Esophagus (tissue), 2 donors: ENCODE measurements around the gene SCAPER. TPM values are rescaled to one million over a fixed set of nuclear protein-coding genes. Genes with fewer than 3 reads are reported as not detected.
"Not testable (repeated sequence)": the region's sequence is repeated elsewhere in the genome, so short reads cannot be mapped to it uniquely, and the experiment has no call there.

Experiments
- H3K27ac ChIP-seq, 2 donors: one replicate each; pipeline ENCODE4 v1.5.1; 2013; ENCODE audit warnings: low read depth in 2 of 2, mild to moderate bottlenecking in 2 of 2, inconsistent platforms in 1 of 2, low read length in 1 of 2, moderate library complexity in 1 of 2
- H3K27me3 ChIP-seq, 2 donors: one replicate each; pipeline ENCODE4 v1.6.1; 2013; ENCODE audit warnings: low read length in 2 of 2, control low read depth in 1 of 2, mild to moderate bottlenecking in 1 of 2; ENCODE audit not compliant: insufficient read depth in 2 of 2, control insufficient read depth in 1 of 2
- H3K36me3 ChIP-seq, 2 donors: one replicate each; pipeline ENCODE4 v1.6.1; 2013; ENCODE audit warnings: low read length in 1 of 2; ENCODE audit not compliant: control insufficient read depth in 2 of 2, insufficient read depth in 2 of 2
- H3K4me1 ChIP-seq, 2 donors: one replicate each; pipeline ENCODE4 v1.6.1; 2013; ENCODE audit warnings: low read length in 1 of 2; ENCODE audit not compliant: control insufficient read depth in 2 of 2, insufficient read depth in 2 of 2
- H3K4me3 ChIP-seq, 2 donors: one replicate each; pipeline ENCODE4 v1.5.1; 2013; ENCODE audit warnings: low read length in 2 of 2, mild to moderate bottlenecking in 2 of 2, low read depth in 1 of 2, moderate library complexity in 1 of 2
- H3K9me3 ChIP-seq, 2 donors: one replicate each; pipeline ENCODE4 v1.6.1; 2013; ENCODE audit warnings: mild to moderate bottlenecking in 2 of 2, low read depth in 1 of 2, low read length in 1 of 2, moderate library complexity in 1 of 2; ENCODE audit not compliant: control insufficient read depth in 2 of 2, insufficient read depth in 1 of 2
- WGBS, 2 donors: extraction: QIAGEN DNeasy Blood & Tissue Kit; methylation state at CpG; one replicate each; pipeline ENCODE4 v1.1.7; 2013; 5-methylcytosine and 5-hydroxymethylcytosine counted together
- polyA plus RNA-seq, 2 donors: library from polyadenylated mRNA; stranded (reverse); fragments of 200-250 nt; gene quantifications; one replicate each; pipeline ENCODE4 v1.2.3, GENCODE V29; 2013
- donor health status: healthy with polysubstance abuse.
- donor health status: Bipolar disorder and iron deficiency.

Gene SCAPER
- polyA plus RNA-seq, 2 donors, result 4.3 to 6.1 TPM

DNA sequence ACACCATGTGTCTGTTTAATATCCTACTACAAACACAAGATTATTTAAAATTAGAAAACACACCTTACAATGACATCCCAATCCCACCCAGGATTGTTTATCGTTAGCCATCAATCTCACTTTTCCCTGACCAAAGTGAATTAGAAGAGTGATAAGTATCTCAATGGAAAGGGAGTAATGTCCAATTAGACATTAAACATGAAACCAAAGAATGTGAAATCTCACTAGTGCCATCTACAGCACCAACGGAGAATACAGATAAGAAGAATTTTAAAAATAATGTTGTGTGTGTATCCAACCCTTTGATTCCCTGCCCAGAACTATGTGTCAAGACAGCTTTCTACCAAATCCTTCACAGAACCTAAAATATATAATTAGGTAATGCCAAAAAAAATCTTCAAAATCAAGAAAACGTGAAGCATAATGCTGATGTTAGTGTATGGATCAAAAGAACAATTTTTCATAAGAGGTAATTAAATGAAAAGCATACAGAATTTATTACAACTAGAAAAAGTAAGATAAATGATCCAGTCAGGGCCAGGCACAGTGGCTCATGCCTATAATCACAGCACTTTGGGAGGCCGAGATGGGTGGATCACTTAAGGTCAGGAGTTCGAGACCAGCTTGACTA, 64.2 kb downstream of the SCAPER start:
- Histone ChIP-seq H3K4me1 (no peaks in the 10 kb centered on the region), H3K27ac (no peak overlapping the region), H3K4me3 (no peak overlapping the region), H3K27me3 (no peaks in the 10 kb centered on the region), H3K36me3 (no peaks in the 10 kb centered on the region), H3K9me3 (no peaks in the 10 kb centered on the region)
- WGBS, 2 donors, result 49 to 53% methylated on average over 5 of the region's 5 CpGs

DNA sequence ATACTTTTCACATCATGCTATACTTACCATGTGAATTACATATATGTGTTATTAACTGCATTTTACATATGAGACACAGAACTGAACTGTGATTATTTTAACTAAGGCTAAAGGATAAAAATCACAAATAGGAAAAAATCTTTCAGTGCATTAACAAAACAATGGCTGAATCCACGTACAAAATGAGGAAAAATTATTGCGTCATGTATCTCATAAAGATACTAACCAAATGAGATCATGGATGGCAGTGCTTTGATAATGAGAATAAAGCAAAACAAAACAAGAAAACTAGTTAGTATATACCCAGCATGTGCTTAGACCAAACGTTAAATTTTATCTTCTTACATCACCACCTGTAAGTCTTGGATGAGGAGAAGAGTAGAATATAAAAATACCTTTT, 66.0 kb downstream of the SCAPER start:
- no peaks in the 10 kb centered on the region for H3K9me3 ChIP-seq
- 73 to 79% methylated on average over 3 of the region's 3 CpGs for WGBS, 2 donors
- H3K27me3 ChIP-seq, result no peaks in the 10 kb centered on the region

DNA sequence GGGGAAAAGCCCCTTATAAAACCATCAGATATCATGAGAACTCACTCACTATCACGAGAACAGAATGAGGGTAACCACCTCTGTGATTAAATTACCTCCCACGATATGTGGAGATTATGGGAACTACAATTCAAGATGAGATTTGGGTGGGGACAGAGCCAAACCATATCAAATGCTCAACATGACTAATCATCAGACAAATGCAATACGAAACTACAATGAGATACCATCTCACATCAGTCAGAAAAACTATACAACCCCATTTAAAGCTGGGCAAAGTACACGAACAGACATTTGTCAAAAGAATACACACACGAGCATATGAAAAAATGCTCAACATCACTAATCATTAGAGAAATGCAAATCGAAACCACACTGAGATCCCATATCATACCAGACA, 67.7 kb downstream of the SCAPER start:
- WGBS, 2 donors, result 85 to 89% methylated on average over 6 of the region's 6 CpGs
- Histone ChIP-seq H3K27ac (no peak overlapping the region), H3K4me3 (no peak overlapping the region), H3K4me1 (no peaks in the 10 kb centered on the region), H3K9me3 (no peaks in the 10 kb centered on the region), H3K36me3 (no peaks in the 10 kb centered on the region), H3K27me3 (no peaks in the 10 kb centered on the region)

More for the DNA sequence above, 66.0 kb downstream of the SCAPER start:
- Histone ChIP-seq H3K36me3 (no peaks in the 10 kb centered on the region), H3K4me1 (no peaks in the 10 kb centered on the region), H3K27ac (no peak overlapping the region), H3K4me3 (no peak overlapping the region)

DNA sequence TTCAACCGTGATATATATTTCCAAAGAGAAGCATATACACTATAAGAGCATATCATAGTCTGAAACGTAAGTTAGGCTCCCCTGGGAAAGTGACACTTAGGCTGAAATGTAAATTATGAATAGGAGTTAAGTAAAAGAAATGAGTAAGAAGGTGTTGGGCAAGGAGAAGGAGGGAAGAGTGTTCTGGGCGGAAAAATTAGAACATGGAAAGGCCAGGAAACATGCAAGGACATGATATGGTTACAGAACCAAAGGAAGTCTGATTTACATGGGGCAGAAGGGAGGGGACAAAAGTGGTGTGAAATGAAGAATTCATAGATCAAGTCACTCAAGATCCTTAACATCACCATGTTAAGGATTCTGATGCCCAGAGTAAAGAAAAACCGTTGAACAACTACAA, 75.2 kb downstream of the SCAPER start:
- H3K4me1 ChIP-seq, result no peaks in the 10 kb centered on the region
- H3K9me3 ChIP-seq, result no peaks in the 10 kb centered on the region
- no peaks in the 10 kb centered on the region for H3K27me3 ChIP-seq
- H3K27ac ChIP-seq, result no peak overlapping the region
- H3K36me3 ChIP-seq, result no peaks in the 10 kb centered on the region
- no peak overlapping the region for H3K4me3 ChIP-seq
- WGBS, 2 donors, result 92 to 96% methylated on average over 4 of the region's 4 CpGs

DNA sequence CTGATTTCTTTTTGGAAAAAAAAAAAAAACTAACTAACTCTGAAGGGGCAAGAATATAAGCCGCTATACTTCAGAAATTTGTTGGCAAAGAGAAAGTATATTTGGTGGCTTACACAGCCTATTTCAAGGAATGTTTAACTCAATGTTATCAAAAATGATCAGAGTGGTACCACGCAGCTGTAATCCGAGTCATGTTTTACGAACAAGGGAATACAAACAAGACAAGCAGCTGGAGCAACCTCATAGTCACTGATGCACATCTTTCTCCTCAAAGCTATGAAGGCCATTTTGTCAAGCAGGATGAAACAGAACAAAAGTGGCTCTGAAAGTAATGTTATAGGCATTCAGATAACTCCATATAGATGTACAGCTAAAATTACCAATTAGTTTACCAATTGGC, 81.2 kb downstream of the SCAPER start:
- Histone ChIP-seq H3K4me3 (no peak overlapping the region), H3K27ac (no peak overlapping the region), H3K36me3 (no peaks in the 10 kb centered on the region), H3K9me3 (peaks cover 0 to under 1% of the 10 kb centered on the region in 2 donors), H3K4me1 (no peaks in the 10 kb centered on the region), H3K27me3 (no peaks in the 10 kb centered on the region)
- 93 to 94% methylated on average over 4 of the region's 4 CpGs for WGBS, 2 donors

DNA sequence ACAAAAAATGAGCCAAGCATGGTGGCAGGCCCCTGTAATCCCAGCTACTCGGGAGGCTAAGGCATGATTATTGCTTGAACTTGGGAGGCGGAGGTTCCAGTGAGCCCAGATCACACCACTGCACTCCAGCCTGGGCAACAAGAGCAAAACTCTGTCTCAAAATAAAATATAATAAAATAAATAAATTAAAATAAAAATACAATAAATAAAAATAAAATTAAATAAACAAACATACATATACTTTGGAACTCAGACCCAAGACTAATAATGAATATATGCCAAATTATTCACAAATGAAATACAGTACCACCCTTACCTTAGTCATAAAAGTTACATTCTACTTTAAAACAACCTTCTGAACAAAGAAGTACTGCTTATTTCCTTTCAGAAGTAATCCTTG, 81.8 kb downstream of the SCAPER start:
- Histone ChIP-seq H3K36me3 (no peaks in the 10 kb centered on the region), H3K4me1 (no peaks in the 10 kb centered on the region), H3K27me3 (no peaks in the 10 kb centered on the region), H3K4me3 (no peak overlapping the region), H3K9me3 (peaks cover 0 to 2% of the 10 kb centered on the region in 2 donors), H3K27ac (no peak overlapping the region)
- WGBS, 2 donors, result 97 to 98% methylated on average over 2 of the region's 2 CpGs

DNA sequence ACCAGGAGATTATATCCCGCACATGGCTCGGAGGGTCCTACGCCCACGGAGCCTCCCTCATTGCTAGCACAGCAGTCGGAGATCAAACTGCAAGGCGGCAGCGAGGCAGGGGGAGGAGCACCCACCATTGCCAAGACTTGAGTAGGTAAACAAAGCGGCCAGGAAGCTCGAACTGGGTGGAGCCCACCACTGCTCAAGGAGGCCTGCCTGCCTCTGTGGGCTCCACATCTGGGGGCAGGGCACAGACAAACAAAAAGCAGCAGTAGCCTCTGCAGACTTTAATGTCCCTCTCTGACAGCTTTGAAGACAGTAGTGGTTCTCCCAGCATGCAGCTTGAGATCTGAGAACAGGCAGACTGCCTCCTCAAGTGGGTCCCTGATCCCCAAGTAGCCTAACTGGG, 86.2 kb downstream of the SCAPER start:
- not testable (repeated sequence) for H3K4me1 ChIP-seq, H3K9me3 ChIP-seq, H3K36me3 ChIP-seq, H3K27me3 ChIP-seq, H3K27ac ChIP-seq, H3K4me3 ChIP-seq
- 95 to 96% methylated on average over 9 of the region's 9 CpGs for WGBS, 2 donors

DNA sequence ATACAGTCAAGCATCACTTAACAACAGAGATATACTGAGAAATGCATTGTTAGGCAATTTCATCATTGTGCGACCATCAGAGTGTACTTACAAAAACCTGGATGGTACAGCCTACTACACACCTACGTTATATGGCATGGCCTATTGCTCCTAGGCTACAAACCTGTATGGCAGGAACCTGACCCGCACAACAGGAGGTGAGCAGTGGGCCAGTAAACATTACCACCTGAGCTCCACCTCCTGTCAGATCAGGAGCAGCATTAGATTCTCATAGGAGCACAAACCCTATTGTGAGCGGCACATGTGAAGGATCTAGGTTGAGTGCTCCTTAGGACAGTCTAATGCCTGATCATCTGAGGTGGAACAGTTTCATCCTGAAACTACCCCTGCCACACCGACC, 89.7 kb downstream of the SCAPER start:
- H3K4me1 ChIP-seq, result no peaks in the 10 kb centered on the region
- WGBS, 2 donors, result 90% methylated on average over 5 of the region's 5 CpGs
- no peak overlapping the region for H3K27ac ChIP-seq
- H3K4me3 ChIP-seq, result no peak overlapping the region
- H3K9me3 ChIP-seq, result peaks cover 0 to 2% of the 10 kb centered on the region in 2 donors
- H3K36me3 ChIP-seq, result no peaks in the 10 kb centered on the region
- no peaks in the 10 kb centered on the region for H3K27me3 ChIP-seq

DNA sequence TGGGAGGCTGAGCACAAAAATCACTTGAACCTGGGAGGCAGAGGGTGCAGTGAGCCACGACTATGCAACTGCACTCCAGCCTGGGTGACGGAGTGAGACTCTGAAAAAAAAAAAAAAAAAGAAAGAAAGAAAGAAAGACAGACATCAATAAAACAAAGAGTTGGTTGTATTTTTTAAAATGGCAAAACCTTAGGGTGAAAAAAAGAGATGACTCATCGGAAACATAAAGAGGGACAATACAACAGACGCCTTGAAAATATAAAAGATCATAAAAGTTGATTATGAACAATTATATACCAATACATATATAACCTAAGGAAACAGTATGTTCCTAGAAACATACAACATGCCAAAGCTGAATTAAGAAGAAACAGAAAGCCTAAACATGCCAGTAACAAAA, 92.8 kb downstream of the SCAPER start:
- no peaks in the 10 kb centered on the region for H3K27me3 ChIP-seq
- H3K4me1 ChIP-seq, result no peaks in the 10 kb centered on the region
- H3K4me3 ChIP-seq, result no peak overlapping the region
- H3K27ac ChIP-seq, result no peak overlapping the region
- H3K9me3 ChIP-seq, result no peaks in the 10 kb centered on the region
- no peaks in the 10 kb centered on the region for H3K36me3 ChIP-seq
- WGBS, 2 donors, result 90 to 94% methylated on average over 4 of the region's 4 CpGs

DNA sequence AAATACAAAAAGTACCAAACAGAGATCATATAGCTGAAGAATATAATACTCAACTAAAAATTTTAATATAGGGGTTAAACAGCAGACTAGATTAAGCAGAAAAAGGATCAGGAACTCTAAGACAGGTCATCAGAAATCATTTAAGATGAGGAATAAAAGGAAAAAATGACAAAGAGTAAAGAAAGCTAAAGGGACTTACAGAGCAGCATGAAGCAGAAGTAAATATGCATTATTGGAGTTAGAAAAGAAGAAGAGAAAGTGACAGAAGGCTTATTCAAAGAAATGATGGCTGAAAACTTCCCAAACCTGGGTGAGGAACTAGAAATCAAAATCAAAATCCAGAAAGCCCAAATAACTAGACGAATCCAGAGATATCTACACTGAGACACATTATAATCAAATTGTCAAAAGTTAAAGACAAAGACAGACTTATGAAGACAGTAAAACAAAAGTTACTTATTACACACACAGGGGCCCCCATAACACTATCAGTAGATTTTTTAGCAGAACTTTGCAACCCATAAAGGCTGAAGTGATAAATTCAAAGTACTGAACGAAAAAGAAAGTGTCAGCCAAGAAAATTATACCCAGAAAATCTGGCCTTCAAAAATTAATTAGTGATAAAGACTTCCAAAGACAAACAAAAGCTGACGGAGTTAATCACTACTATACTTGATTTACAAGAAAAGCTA, 95.6 kb downstream of the SCAPER start:
- H3K4me1 ChIP-seq, result no peaks in the 10 kb centered on the region

More for the DNA sequence above, 95.6 kb downstream of the SCAPER start:
- Histone ChIP-seq H3K4me3 (no peak overlapping the region), H3K27ac (no peak overlapping the region), H3K9me3 (no peaks in the 10 kb centered on the region), H3K27me3 (no peaks in the 10 kb centered on the region), H3K36me3 (no peaks in the 10 kb centered on the region)
- WGBS, 2 donors, result 85 to 90% methylated on average over 3 of the region's 3 CpGs
